Measurements from ENCODE around the gene HECW1. TPM values are rescaled to one million over a fixed set of nuclear protein-coding genes. Genes with fewer than 3 reads are reported as not detected.

Gene HECW1
- total RNA-seq, 1 donor from 2014 or later: not detected

GRCh38 chr7:43528576-43529354 lies 416.3 kb downstream of the HECW1 start:
- DNase-seq (ENCODE audit: low read depth): no peak

GRCh38 chr7:43530553-43531410 lies 418.3 kb downstream of the HECW1 start:
- DNase-seq (ENCODE audit: low read depth): no peak

- no peak for DNase-seq (ENCODE audit: low read depth)
Measured at GRCh38 chr7:43531700-43532099, 419.3 kb downstream of the HECW1 start.

GRCh38 chr7:43533801-43534479 lies 421.5 kb downstream of the HECW1 start:
- no peak for DNase-seq (ENCODE audit: low read depth)

GRCh38 chr7:43535031-43535451 lies 422.6 kb downstream of the HECW1 start:
- DNase-seq (ENCODE audit: low read depth): peak; percentile 53

GRCh38 chr7:43535810-43536585 lies 423.6 kb downstream of the HECW1 start:
- DNase-seq (ENCODE audit: low read depth): peak; percentile 87

- DNase-seq (ENCODE audit: low read depth): no peak
Measured at GRCh38 chr7:43536773-43537172, 424.3 kb downstream of the HECW1 start.

GRCh38 chr7:43537765-43538403 lies 425.4 kb downstream of the HECW1 start:
- peak; percentile 80 for DNase-seq (ENCODE audit: low read depth)

GRCh38 chr7:43538404-43538771 lies 425.9 kb downstream of the HECW1 start:
- peak; percentile 73 for DNase-seq (ENCODE audit: low read depth)

GRCh38 chr7:43540471-43540870 lies 428.0 kb downstream of the HECW1 start:
- no peak for DNase-seq (ENCODE audit: low read depth)

GRCh38 chr7:43542716-43543115 lies 430.3 kb downstream of the HECW1 start:
- DNase-seq (ENCODE audit: low read depth): no peak

GRCh38 chr7:43546231-43546630 lies 433.8 kb downstream of the HECW1 start:
- no peak for DNase-seq (ENCODE audit: low read depth)

GRCh38 chr7:43550427-43550826 lies 438.0 kb downstream of the HECW1 start:
- no peak for DNase-seq (ENCODE audit: low read depth)

GRCh38 chr7:43552122-43552521 lies 439.7 kb downstream of the HECW1 start:
- no peak for DNase-seq (ENCODE audit: low read depth)

- peak; percentile 71 for DNase-seq (ENCODE audit: low read depth)
Measured at GRCh38 chr7:43553999-43554398, 441.6 kb downstream of the HECW1 start.

- no peak for DNase-seq (ENCODE audit: low read depth)
Measured at GRCh38 chr7:43554423-43554822, 442.0 kb downstream of the HECW1 start.

GRCh38 chr7:43557831-43558495 lies 445.5 kb downstream of the HECW1 start:
- no peak for DNase-seq (ENCODE audit: low read depth)

- no peak for DNase-seq (ENCODE audit: low read depth)
Measured at GRCh38 chr7:43559171-43559945, 446.9 kb downstream of the HECW1 start.

GRCh38 chr7:43559946-43560335 lies 447.5 kb downstream of the HECW1 start:
- DNase-seq (ENCODE audit: low read depth): no peak
